HG02885 (cell line): ENCODE measurements around the gene IGF2R.
"Not testable (repeated sequence)": the region's sequence is repeated elsewhere in the genome, so short reads cannot be mapped to it uniquely, and the experiment has no call there.

Experiments
- ATAC-seq: cut with Tn5 transposase; IDR thresholded peaks from one replicate; pipeline ENCODE4 v1.9.1; 2021; ENCODE audit warnings: mild to moderate bottlenecking; ENCODE audit not compliant: unreplicated experiment, poor library complexity

The IGF2R gene

DNA sequence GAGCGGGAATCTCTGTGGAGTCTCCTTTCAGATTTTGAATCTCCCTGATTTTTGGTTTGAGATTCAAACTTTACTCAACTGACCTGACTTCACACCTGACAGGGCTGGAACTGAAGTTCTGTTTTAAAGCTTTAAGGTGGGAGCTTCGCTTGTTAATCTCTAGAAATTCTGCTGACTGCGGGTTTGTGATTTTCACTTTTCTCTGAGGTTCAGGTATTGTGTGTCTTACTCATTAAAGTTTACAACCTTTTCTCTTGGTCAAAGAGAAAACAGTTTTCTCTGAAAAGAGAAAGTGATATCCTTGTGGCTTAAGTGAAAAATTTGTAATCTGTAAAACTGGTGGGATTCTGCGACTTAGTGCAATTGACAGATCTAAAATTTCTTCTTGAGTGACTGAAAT lies 20.7 kb upstream of the IGF2R start:
- no peak for ATAC-seq

DNA sequence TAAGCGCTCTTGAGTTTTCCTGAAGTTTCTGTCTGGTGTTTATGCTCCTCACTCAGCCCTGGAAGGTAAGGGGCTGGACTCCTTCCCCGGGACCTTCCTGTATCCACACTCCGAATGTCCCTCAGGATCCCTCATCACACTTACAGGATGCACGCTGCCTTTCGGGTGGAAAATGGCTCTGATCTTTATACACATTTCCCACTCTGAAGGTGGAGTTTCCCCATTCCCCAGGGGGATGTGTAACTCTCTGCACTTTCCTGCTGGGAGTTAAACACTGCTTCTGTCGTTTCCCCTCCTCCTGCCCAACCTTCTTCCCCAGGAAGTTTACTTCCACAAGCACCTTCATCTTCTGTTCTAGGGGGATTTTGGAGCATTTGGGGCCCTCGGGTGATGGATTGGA lies 17.1 kb upstream of the IGF2R start:
- ATAC-seq: no peak

DNA sequence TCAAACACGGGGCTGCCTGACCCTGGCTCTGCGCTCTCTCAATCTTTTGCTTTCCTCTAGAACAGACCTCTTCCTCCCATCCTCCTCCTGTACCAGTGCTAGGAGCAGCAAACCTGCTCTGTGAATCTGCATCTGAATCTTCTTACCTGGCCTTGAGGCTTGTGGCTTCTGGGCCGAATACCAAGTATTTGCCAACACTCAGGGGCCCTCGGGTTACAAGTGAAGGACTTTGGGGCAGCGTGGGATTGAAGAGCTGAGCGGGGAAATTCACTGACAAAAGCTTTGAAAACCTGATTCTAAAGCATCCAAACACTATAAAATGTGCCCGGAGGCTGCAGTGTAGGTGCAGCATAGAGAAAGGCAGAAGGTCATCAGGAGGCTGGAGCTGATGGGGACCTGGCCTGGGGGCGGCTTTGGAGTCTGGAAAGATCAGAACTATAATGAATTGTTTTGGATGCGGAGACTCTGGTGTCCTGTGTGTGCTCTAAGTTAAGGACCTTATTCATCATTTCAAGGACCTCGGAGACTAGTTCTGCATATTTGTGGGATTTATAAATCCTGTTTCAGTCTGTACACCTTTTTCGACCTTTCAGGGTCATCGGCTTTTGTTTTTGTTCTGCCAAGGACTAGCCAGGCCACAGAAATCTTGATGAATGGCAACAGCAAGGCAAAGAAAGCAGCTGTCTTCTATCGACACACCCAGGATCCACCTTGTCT lies 16.4 kb upstream of the IGF2R start:
- ATAC-seq: no peak

DNA sequence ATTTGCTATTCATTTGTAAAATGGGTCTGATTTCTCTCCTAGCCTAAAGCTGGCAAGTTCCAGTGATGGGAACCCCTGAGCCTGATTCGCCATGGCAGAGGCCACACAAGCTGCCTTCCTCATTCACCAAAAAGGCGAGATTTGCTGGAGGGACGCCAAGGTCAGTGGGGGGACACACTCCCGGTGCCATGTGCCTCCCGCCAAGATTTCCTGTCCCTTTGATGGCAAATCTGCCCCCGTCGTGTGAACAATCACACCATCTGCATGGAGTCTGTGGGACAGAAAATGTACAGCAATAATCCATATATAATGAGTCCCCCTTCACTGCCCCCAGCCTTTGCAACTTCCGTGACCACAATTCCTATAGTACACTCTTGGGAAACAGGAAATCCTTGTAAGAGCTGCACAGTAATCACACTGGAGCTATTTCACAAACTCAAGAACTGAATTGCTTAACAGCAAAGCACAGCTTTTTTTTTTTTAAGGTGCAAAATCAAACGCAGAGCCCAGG lies 15.7 kb upstream of the IGF2R start:
- no peak for ATAC-seq

DNA sequence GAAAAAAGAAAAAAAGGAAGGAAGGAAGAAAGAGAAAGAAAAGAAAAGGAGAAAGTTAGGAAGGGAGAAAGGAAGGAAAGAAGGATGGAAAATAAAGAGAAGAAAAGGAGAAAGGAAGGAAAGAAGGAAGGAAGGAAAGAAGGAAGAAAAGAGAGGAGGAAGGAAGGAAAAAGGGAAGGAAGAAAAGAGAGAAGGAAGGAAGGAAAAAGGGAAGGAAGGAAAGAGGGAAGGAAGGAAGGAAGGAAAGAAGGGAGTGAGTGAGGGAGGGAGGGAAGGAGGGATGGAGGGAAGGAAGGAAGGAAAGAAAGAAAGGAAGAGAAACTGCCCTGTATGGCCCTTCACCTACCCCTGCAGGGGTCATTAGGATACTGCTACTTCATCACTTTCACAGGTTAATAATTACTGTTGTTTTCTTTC lies 12.9 kb upstream of the IGF2R start:
- no peak for ATAC-seq

DNA sequence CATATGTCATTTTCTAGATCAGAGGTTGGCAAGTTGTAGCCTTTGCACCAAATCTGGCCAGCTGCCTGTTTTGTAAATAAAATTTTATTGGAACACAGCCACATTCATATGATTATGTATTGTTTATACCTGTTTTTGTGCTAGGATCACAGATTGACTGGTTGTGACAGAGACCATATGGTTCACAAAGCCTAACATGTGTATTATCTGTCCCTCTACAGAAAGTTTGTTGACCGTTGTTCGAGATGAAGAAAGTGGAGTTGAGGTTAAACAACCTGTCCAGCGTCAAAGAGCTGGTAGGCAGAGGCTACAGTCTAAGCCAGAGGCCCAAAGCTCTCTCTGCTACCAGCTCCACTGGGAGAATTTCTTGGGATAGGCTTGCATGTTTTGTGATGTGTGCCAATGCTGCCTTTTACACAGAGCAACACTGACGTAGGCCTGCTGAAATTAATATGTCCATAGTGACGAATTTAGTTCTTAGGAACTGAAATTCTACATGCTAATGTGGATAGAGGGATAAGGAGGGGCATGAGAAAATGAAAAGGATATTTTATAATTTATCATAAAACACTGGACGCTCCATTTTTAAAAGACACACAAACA lies 11.7 kb upstream of the IGF2R start:
- ATAC-seq: no peak

DNA sequence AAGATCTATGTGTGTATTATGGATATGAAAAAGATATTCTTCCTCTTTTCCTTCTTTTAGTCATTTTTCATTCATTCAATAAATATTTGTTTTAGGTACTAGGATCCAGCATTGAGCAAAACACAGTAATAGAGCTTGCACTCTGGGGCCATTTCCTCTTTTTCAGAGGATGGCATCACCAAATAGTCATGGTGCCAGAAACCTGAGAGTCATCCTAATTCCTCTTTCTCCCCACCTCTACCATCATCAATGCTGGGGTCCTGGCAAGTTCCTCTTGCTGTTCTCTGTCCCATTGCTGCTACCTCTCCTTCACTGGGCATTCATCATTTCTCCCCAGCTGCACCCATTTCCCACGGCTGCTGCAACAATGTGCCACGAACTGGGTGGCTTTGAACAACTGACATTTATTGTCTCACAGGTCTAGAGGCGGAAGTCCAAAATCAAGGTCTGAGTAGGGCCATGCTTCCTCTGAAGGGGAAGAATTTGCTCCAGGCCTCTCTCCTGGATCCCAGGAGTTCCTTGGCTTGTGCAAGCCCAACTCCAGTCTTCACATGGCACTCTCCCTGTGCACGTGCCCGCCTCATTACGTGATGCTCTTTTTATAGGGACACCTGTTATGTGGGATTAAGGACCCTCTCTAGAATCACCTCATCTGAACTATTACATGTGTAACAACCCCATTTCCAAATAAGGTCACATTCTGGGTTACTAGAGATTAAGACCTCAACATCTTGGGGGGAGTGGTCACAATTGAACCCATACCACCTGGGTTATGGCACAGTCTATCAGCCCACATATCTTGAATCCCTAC lies 9.5 kb upstream of the IGF2R start:
- ATAC-seq: peak; percentile 71

DNA sequence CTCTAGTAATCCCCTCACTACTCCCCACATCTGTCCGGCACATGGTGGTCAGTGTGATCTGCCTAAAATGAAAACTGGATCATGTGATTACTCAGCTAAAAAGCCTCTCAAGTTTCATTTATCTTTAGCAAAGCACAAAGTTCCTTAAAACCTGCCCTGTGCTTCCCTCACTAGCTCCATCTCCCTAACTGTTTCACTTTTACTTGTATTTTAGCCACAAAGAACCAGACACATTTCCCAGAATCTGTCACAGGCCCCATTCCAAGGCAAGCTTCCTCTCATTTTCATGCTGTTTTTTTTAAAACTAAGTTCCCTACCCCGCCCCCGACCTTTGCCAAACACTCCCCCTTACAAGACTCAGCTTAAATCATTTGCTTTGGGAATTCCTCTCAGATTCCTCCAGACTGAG lies 8.9 kb upstream of the IGF2R start:
- ATAC-seq: no peak

DNA sequence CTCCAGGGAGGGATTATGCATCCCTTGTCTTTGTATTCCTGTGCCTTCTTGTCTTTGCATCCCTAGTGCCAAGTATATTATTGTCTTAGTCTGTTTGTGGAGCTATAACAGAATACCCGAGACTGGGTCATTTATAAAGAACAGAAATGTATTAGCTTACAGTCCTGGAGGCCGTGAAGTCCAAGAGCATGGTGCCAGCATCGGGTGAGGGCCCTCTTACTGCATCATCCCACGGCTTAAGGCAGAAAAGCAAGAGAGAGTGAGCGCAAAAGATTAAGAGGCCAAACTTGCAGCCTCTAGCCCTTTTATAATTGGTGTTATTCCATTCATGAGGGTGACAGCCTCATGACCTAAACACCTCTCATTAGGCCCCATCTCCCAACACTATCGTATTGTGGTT lies 8.4 kb upstream of the IGF2R start:
- ATAC-seq: no peak

DNA sequence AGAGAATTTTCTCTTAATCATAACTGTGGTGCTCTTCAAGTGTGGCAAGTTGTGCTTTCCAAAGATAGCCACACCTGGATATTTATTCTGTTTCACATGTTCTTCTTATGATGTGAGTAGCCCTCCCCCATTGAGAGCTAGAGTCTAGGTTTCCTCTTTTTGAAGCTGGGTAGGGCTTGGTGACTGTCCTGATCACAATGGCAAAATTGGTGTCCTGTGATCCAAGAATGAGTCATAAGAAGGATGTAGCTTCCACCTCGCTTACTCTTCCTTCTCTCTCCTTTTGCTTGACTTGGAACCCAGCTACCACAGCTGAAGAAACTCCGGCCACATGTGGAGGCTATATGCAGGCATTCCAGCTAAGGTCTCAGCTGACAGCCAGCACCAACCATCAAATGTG lies 7.4 kb upstream of the IGF2R start:
- ATAC-seq: no peak

DNA sequence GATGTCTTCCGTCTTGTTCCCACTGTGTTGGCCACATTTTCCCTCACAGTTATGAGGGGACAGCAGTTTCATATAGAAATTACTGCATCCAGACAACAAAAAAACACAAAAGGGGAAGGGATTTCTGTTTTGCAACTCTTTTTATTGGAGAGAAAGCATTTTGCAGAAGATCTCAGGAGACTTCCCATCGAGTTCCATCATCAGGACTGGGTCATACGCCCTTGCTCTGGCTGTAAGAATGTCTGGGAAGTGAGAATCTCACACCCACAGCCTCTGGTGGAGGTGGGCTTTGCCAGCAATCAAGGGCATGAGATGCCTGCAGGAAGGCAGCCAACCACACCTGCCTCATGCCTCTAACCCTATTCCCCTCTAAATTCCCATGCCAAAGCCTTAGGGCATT lies 5.8 kb upstream of the IGF2R start:
- ATAC-seq: no peak

DNA sequence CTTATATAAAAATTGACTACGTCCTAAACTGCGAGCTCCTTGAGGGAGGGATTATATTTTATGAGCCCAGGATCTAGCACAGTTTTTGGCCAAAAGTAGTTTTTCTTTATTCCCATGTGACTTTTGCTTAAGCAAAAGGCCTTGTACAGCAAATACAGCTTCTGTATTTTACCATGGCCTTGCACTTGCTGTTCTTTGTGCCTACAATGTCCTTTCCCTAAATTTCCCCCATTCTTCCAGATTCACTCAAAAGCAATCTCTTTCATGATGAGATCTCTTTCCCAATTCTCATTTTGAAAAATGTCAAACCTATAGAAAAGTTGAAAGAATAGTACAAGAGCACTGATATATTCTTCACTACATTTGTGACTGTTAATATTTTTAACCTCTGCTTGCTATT lies 4.8 kb upstream of the IGF2R start:
- no peak for ATAC-seq

DNA sequence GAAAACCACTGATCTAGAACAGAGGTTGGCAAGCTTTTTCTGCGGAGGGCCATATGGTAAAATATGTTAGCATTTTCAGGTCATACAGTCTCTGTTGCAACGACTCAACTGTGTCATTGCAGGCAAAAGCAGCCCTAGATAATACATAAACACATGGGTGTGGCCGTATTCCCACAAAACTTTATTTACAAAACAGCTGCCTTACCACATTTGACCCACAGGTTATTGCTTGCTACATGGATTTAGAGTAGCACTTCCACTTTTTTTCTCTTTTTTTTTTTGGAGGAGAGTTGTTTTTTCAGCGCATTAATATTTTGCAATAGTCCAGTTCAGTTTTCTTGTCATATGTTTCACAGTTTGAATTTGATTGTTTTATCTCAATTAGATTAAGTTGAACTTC lies 2.5 kb upstream of the IGF2R start:
- no peak for ATAC-seq

DNA sequence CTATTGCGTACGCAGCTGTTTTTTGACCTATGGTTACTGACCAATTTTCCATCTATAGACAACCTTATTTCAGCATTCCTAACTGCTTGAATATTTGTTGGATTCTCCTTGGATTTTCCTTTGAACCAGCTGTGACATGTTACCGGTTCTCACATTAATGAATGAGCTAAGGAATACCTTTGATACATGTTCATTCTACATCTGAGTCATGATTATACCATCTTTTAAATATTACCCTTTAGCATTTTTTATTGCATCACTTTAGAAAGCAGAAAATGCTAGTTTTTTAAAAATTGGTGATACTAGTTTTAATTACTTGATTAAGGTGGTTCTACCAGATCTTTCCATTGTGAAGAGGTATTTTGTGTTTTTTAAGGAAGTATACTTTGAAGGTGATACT lies 1.9 kb upstream of the IGF2R start:
- no peak for ATAC-seq

DNA sequence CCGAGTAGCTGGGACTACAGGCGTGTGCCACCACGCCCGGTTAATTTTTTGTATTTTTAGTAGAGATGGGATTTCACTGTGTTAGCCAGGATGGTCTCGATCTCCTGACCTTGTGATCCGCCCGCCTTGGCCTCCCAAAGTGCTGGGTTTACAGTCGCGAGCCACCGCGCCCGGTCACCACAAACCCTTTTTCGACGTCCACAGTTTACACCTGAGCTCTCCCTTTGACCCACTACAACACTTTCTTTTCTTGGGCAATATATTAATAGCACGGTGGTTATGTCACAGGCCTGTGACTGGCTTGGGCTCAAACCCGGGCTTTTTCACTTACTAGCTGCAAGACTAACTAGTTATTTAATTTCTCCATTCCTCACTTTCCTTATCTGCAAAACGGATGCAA lies 1.3 kb upstream of the IGF2R start:
- not testable (repeated sequence) for ATAC-seq

DNA sequence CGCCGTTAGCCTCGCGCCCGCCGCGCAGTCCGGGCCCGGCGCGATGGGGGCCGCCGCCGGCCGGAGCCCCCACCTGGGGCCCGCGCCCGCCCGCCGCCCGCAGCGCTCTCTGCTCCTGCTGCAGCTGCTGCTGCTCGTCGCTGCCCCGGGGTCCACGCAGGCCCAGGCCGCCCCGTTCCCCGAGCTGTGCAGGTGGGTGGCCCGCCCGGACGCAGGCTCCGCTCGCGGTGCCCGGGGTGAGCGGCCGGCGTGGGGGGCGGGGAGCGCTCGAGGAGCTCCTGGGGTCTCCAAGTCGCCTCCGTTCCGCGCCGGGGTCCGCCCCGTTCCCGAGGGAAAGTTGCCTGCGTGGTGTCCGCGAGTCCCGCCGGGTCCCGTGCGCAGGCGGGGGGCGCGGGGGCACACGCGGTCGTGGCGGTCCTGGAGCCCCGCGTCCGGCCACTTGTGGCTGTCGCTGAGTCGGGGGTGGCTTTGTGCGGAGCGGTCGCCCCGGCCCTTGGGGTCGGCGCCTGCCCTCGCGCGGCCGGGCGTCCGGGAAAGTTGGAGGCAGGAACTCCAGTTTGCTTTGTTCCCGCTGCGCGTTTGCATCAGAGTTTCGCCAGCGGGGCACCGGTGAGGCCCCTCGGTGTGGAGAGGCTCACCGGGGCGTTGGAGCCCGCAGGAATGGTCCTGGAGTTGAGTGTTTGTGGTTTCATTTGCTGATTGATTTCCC lies 476 bp downstream of the IGF2R start:
- ATAC-seq: peak; percentile 34

DNA sequence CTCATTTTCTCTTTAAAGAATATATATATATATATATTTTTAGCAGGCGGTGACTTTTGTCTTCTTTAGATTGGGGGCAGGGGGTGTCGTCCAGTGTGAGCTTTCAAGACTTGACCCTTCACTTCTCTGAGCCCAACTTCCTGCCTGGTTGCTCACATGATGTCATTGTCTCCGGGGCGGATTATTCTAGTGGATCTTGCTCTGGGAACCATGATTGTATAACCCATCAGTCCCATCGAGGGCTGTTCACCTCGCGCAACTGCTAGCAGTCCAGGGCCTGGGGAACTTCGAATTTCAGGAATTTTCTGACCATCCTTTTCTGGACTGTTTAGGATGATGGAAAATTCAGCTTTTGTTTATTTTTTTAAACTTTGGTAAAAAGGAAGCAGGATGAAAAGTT lies 1.0 kb downstream of the IGF2R start:
- ATAC-seq: no peak

DNA sequence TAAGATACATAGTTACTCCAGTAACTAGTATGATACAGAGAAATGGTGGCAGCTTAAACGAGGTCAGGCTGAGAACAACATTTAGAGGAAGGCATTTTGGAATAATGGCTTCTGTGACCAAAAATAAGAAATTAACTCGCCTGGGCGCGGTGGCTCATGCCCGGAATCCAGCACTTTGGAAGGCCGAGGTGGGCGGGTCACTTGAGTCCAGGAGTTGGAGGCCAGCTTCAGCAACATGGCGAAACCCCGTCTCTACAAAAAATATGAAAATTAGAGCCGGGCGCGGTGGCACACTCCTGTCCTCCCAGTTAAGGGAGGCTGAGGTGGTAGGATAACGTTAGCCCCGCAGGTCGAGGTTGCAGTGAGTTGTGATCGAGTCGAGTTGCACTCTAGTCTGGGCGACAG lies 1.8 kb downstream of the IGF2R start:
- no peak for ATAC-seq

DNA sequence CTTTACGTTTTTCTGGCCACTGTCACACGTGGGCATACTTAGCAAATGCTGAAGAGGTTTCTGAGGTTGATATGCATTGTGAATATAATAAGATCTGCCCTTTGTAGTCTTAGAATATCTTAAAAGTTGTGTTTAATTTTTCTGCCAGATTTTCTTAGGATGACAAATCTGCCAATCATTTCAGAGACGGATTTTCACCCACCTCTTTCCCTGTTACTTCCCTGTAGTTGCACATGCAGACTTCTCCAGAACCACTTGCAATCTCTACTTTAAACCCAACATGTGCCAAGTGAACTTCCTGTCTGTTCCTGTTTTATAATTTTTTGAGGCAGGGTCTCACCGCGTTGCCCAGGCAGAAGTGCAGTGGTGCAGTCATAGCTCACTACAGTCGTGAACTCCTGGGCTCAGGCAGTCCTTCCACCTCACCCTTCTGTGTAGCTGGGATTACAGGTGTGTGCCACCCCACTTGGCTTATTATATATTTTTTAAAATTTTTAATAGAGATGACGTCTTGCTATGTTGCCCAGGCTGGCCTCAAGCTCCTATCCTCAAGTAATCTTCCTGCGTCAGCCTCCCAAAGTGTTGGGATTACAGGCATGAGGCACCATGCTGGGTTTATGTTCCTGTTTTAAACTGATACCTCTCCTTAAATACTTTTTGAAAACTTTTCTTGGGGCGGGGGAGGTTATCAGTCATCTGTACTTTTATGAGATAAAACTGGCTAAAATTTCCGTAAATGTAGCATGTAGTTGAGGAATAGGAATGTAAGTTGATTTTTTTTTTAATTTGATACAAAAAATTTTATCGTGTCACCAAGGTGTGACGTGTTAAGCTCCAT lies 2.7 kb downstream of the IGF2R start:
- no peak for ATAC-seq
